ENCODE results near the gene GGTA1.

- no peak for TF ChIP-seq CTCF (IDR thresholded peaks at IDR 0.05)
- no peak for TF ChIP-seq EP300 (IDR thresholded peaks at IDR 0.05)
These were observed 41.6 kb upstream of the GGTA1 start for GRCh38 chr9:121541256-121541655.
